Osteoblast (primary cell): Measurements from ENCODE around the gene PCDH9. TPM values are rescaled to one million over a fixed set of nuclear protein-coding genes. Genes with fewer than 3 reads are reported as not detected.

Experiments
- DNase-seq: peaks from one replicate; pipeline ENCODE4 v3.0.0; 2011; ENCODE audit warnings: low spot score, mixed read lengths; ENCODE audit not compliant: insufficient read length; ENCODE audit errors: missing footprints
- H2AFZ ChIP-seq: 2 replicates; pipeline ENCODE4 v1.6.0; 2011; ENCODE audit warnings: mild to moderate bottlenecking, low read length
- H3K27ac ChIP-seq: 2 replicates; pipeline ENCODE4 v1.5.1; 2011; ENCODE audit warnings: mild to moderate bottlenecking, low read depth, low read length, moderate library complexity
- H3K27me3 ChIP-seq: 2 replicates; pipeline ENCODE4 v1.6.0; 2012; ENCODE audit warnings: mild to moderate bottlenecking, control low read depth, inconsistent platforms, low read length, moderate library complexity; ENCODE audit not compliant: insufficient read depth
- H3K36me3 ChIP-seq: 2 replicates; pipeline ENCODE4 v1.5.1; 2011; ENCODE audit warnings: mild to moderate bottlenecking, low read length, control low read depth, moderate library complexity; ENCODE audit not compliant: insufficient read depth
- H3K4me1 ChIP-seq: 2 replicates; pipeline ENCODE4 v1.5.1; 2011; ENCODE audit warnings: mild to moderate bottlenecking, low read length, control low read depth, moderate library complexity; ENCODE audit not compliant: insufficient read depth
- H3K4me2 ChIP-seq: 2 replicates; pipeline ENCODE4 v1.6.0; 2011; ENCODE audit warnings: mild to moderate bottlenecking, low read length; ENCODE audit not compliant: insufficient read depth
- H3K4me3 ChIP-seq: fragments of 200-600 bp; sonication (generic); 3 replicates; pipeline ENCODE4 v1.5.1; 2012; ENCODE audit warnings: mild to moderate bottlenecking, low read length, inconsistent platforms; ENCODE audit not compliant: insufficient read depth
- H3K79me2 ChIP-seq: 2 replicates; pipeline ENCODE4 v1.6.0; 2012; ENCODE audit warnings: mild to moderate bottlenecking, low read length, control low read depth, inconsistent platforms; ENCODE audit not compliant: insufficient read depth
- H3K9me3 ChIP-seq: 2 replicates; pipeline ENCODE4 v1.5.1; 2011; ENCODE audit warnings: low read depth, low read length, control low read depth
- H4K20me1 ChIP-seq: 2 replicates; pipeline ENCODE4 v1.6.0; 2012; ENCODE audit warnings: mild to moderate bottlenecking, low read length, control low read depth; ENCODE audit not compliant: insufficient read depth
- CTCF ChIP-seq: IDR thresholded peaks from 2 replicates; pipeline ENCODE4 v1.5.1; 2011; ENCODE audit warnings: mild to moderate bottlenecking, low read depth, low read length, moderate library complexity; ENCODE audit errors: extremely low read depth
- total RNA-seq: library from RNA; depleted of rRNA; stranded (reverse); fragments of >200 nt; gene quantifications from 2 replicates; pipeline ENCODE4 v1.2.3, GENCODE V29; 2012

PCDH9 gene
- total RNA-seq, 1 donor: 1.1 TPM

- Histone ChIP-seq H3K4me1 (peaks cover 17% of the 10 kb centered on the region), H3K27ac (no peak overlapping the region), H4K20me1 (no peaks in the 10 kb centered on the region), H3K27me3 (no peaks in the 10 kb centered on the region), H3K4me3 (no peak overlapping the region), H3K9me3 (no peaks in the 10 kb centered on the region), H2AFZ (no peak overlapping the region), H3K4me2 (no peak overlapping the region), H3K79me2 (no peaks in the 10 kb centered on the region), H3K36me3 (no peaks in the 10 kb centered on the region)
- no peak for DNase-seq
- no peak for TF ChIP-seq CTCF
These were observed 86.5 kb downstream of the PCDH9 start for GRCh38 chr13:67143544-67144115.

- no peak for TF ChIP-seq CTCF
- Histone ChIP-seq H3K4me2 (no peak overlapping the region), H4K20me1 (no peaks in the 10 kb centered on the region)
These were observed 90.1 kb downstream of the PCDH9 start for GRCh38 chr13:67140006-67140405.

GRCh38 chr13:67139551-67139950 is 90.6 kb downstream of the PCDH9 start:
- H3K9me3 ChIP-seq: no peaks in the 10 kb centered on the region
- no peak for DNase-seq
- H4K20me1 ChIP-seq: no peaks in the 10 kb centered on the region
- no peaks in the 10 kb centered on the region for H3K79me2 ChIP-seq
- no peaks in the 10 kb centered on the region for H3K27me3 ChIP-seq
- no peak overlapping the region for H3K27ac ChIP-seq
- no peaks in the 10 kb centered on the region for H3K36me3 ChIP-seq
- H3K4me1 ChIP-seq: no peaks in the 10 kb centered on the region
- no peak for TF ChIP-seq CTCF
- no peak overlapping the region for H3K4me2 ChIP-seq
- no peak overlapping the region for H2AFZ ChIP-seq
- H3K4me3 ChIP-seq: no peak overlapping the region

More at GRCh38 chr13:67140006-67140405, 90.1 kb downstream of the PCDH9 start:
- Histone ChIP-seq H3K4me1 (no peaks in the 10 kb centered on the region), H3K27me3 (no peaks in the 10 kb centered on the region), H3K27ac (no peak overlapping the region), H3K36me3 (no peaks in the 10 kb centered on the region), H3K79me2 (no peaks in the 10 kb centered on the region), H3K4me3 (no peak overlapping the region), H3K9me3 (no peaks in the 10 kb centered on the region), H2AFZ (no peak overlapping the region)
- DNase-seq: no peak

- no peak for TF ChIP-seq CTCF
- H3K27me3 ChIP-seq: no peaks in the 10 kb centered on the region
- H3K79me2 ChIP-seq: no peaks in the 10 kb centered on the region
- H3K4me1 ChIP-seq: peaks cover 4% of the 10 kb centered on the region
- no peak overlapping the region for H3K4me2 ChIP-seq
- no peak overlapping the region for H2AFZ ChIP-seq
- no peak overlapping the region for H3K4me3 ChIP-seq
- H4K20me1 ChIP-seq: no peaks in the 10 kb centered on the region
- DNase-seq: no peak
- H3K36me3 ChIP-seq: no peaks in the 10 kb centered on the region
- no peak overlapping the region for H3K27ac ChIP-seq
- no peaks in the 10 kb centered on the region for H3K9me3 ChIP-seq
These were observed 91.2 kb downstream of the PCDH9 start for GRCh38 chr13:67138970-67139369.
